ENCODE measurements around the gene UVSSA. TPM values are rescaled to one million over a fixed set of nuclear protein-coding genes. Genes with fewer than 3 reads are reported as not detected.

UVSSA gene
- total RNA-seq, 1 donor from 2014 or later, result 4.0 TPM

DNA sequence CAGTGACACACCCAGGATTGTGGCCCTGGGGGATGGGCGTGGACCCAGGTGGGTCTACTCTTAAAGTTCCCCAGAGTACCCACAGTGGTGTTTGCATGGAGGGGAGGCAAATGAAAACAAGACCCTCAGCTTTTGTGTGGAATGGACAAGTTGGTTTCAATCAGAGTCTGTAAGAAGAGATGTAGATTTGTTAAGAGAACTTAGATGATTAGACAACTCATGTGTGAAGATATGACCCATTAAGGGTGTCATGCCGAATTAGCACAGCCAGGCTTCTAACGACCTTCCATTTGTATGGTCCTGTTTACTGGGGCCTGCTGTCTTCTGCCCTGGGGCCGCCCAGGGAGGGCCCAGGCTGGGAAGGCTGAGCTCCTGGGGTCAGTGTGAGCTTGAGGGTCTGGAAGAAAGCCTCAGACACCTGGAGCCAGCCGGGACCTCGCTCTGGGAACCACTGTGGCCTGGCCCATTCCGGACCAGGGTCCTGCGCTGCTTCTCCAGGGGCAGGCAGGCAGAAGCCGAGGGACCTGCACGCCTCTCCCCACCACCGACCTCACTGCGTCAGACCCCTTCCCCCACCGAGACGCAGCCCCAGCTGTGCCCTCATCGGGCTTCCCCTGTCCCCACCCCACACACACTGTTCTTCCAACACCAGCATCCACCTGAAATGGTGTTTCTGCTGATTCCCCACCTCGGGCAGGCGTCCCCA is 20.4 kb downstream of the UVSSA start:
- TF ChIP-seq, protein P1, sequence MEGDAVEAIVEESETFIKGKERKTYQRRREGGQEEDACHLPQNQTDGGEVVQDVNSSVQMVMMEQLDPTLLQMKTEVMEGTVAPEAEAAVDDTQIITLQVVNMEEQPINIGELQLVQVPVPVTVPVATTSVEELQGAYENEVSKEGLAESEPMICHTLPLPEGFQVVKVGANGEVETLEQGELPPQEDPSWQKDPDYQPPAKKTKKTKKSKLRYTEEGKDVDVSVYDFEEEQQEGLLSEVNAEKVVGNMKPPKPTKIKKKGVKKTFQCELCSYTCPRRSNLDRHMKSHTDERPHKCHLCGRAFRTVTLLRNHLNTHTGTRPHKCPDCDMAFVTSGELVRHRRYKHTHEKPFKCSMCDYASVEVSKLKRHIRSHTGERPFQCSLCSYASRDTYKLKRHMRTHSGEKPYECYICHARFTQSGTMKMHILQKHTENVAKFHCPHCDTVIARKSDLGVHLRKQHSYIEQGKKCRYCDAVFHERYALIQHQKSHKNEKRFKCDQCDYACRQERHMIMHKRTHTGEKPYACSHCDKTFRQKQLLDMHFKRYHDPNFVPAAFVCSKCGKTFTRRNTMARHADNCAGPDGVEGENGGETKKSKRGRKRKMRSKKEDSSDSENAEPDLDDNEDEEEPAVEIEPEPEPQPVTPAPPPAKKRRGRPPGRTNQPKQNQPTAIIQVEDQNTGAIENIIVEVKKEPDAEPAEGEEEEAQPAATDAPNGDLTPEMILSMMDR (conservative IDR thresholded peaks at IDR 0.05; ENCODE audit: low read depth, low read length), result no peak
- no peak for DNase-seq (ENCODE audit: low read depth)
- H3K4me3 ChIP-seq (ENCODE audit: low read depth, low read length), result no peak overlapping the region

DNA sequence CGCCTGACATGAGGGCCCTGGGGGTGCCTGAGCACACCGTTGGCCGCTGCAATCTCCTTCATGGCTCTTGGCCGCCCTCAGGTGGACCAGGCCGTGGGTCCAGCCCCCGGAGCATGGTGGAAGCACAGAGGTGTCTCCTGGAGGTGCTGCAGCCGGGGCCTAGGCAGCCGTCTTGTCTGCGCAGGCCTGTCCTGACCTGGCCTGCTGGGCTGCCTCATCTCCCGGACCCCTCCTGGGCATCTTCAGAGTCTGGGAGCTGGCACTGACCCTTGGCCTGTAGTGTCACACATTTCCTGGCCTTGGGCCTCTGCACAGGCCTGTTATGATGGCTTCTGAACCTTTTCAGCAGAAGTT is 20.9 kb downstream of the UVSSA start:
- TF ChIP-seq, protein P1 (conservative IDR thresholded peaks at IDR 0.05; ENCODE audit: low read depth, low read length), result no peak
- no peak for DNase-seq (ENCODE audit: low read depth)
- no peak overlapping the region for H3K4me3 ChIP-seq (ENCODE audit: low read depth, low read length)

DNA sequence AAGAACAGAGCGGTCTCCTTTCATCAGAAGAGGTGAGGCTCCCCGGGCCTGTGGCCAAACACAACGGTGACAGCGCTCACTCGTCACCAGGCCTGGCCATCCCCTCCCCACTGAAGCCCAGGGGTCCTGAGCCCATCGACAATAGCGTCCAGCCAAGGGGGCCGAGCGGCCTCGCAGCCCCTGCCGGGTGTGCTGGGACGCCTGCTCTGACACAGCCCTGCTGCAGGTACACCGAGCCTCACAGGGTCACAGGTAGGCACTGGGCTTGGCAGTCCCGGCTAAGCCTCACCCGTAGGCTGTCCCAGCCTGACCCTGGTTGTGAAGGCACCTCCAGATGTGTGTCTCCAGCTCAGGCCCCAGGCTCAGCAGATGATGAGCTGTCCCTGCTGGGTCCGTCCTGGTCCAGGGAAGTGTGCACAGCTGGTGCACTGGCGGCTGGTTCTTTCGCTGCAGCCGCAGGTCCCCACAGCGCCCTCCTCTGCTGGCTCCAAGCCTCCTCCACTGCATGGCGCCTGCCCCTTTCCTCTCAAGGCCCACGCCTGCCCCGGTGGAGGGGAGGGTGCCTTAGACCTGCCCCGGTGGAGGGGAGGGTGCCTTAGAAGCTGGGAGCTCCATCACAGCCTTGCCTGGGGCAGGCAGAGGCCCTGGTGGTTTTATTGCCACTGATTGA is 21.5 kb downstream of the UVSSA start:
- TF ChIP-seq, protein P1 (conservative IDR thresholded peaks at IDR 0.05; ENCODE audit: low read depth, low read length), result no peak
- no peak for DNase-seq (ENCODE audit: low read depth)
- H3K4me3 ChIP-seq (ENCODE audit: low read depth, low read length), result no peak overlapping the region

DNA sequence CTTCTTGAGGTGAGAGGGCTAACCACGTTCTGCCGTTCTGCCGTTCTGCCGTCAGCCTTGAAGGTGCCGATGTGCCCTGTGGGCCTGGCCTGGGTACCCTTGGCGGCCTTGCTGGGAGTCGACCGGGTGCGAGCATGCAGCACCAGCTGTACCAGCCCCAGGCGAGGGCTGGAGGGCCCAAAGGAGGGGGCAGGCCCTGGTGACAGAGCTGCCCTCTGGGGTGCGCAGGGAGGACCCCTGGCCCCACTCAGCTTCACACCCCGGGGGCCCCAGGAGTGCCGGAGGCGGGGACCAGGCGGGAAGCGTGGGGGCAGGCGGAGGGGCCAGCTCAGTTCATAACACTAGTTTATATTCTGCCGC is 22.1 kb downstream of the UVSSA start:
- DNase-seq (ENCODE audit: low read depth), result no peak
- H3K4me3 ChIP-seq (ENCODE audit: low read depth, low read length), result no peak overlapping the region
- TF ChIP-seq, protein P1 (conservative IDR thresholded peaks at IDR 0.05; ENCODE audit: low read depth, low read length), result no peak

DNA sequence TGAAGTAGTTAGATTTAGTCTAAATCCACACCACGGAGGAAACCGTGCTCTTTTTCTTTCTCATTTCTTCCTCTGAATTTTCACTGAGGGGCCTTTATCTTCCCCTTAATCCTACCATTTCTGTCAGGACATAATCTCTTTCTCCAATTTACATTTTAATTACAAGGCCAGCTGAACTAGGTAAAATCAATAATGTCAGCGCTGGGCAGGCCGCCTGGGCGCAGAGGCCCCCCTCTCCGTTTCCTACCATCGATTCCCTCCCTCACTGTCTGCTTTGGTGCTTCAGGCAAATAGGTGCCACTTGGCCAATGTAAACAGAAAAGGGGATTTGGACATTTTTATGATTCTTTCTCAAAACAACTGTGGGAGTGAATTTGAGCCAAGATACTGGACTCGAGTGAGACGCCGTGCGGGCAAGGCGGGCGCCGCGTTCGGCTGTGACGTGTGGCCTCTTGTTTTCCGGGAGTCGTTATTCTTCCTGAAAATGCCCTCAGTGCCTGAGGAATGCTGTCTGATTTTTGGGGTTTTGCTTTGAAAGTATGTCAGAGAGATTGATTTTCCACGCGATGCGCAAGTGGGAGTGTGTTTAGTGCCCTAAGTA is 22.6 kb downstream of the UVSSA start:
- no peak for DNase-seq (ENCODE audit: low read depth)
- TF ChIP-seq, protein P1 (conservative IDR thresholded peaks at IDR 0.05; ENCODE audit: low read depth, low read length), result no peak
- H3K4me3 ChIP-seq (ENCODE audit: low read depth, low read length), result no peak overlapping the region

DNA sequence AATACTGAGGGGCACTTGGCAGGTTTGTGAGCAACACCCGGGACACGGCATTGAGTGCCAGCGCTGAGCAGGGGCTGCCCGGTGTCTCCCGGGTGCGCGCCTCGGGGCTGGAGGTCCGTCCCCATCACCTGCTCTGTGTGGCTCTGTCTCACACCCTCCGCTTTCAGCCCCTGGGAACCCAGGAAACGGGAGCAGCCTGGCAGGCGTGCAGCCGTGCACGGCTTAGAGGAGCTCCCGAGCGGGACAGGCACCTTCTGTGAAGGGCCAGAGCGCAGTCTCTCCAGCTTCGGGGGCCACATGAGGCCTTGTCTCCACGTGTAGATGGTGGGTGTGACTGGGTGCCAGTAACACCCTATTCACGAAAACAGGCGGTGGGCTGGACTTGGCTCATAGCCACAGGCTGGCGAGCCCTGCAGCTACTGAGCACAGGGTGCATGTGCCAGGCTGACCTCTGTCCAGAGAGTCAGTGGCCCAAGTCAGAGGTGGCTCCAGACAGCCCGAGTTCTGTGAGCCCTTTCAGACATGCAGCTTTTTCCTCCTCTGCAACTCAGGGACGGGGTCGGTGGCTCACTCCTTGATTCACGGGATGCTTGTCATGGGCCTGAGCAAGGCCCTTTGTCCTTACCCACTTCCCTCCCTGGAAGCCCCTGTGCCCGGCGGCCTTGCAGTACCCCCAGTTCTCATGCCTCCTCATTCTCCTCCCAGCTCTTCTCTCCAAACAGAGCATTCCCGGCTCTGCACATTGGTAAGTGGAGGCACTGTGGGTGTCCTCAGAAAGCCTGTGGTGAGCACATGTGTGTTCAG is 23.5 kb downstream of the UVSSA start:
- DNase-seq (ENCODE audit: low read depth), result no peak
- TF ChIP-seq, protein P1 (conservative IDR thresholded peaks at IDR 0.05; ENCODE audit: low read depth, low read length), result no peak
- H3K4me3 ChIP-seq (ENCODE audit: low read depth, low read length), result no peak overlapping the region

Data from epithelial cell of proximal tubule (primary cell).